Measurements from ENCODE around the gene WDFY2. TPM values are rescaled to one million over a fixed set of nuclear protein-coding genes. Genes with fewer than 3 reads are reported as not detected.

WDFY2 gene, protein sequence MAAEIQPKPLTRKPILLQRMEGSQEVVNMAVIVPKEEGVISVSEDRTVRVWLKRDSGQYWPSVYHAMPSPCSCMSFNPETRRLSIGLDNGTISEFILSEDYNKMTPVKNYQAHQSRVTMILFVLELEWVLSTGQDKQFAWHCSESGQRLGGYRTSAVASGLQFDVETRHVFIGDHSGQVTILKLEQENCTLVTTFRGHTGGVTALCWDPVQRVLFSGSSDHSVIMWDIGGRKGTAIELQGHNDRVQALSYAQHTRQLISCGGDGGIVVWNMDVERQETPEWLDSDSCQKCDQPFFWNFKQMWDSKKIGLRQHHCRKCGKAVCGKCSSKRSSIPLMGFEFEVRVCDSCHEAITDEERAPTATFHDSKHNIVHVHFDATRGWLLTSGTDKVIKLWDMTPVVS
- polyA plus RNA-seq (2013), result 14.4 and 15.0 TPM in 2 replicates

GRCh38 chr13:51583875-51584730 lies at the start of gene WDFY2:
Gene WDFY2 (plus strand): TSS chr13:51584462. CDS start chr13:51584688, 226 bp downstream.
- peak within 1 kb of the TSS; percentile 63 for H3K9ac ChIP-seq (ENCODE audit: low read length)
- no peak within 1 kb of the TSS for H3K23ac ChIP-seq (ENCODE audit: low read length)
- H3K4ac ChIP-seq (ENCODE audit: low read depth, low read length), result peak within 1 kb of the TSS; percentile 50
- H3K9me3 ChIP-seq (ENCODE audit: insufficient read depth, low read depth, low read length), result no peaks in the 10 kb centered on the region
- peak within 1 kb of the TSS; percentile 83 for H4K12ac ChIP-seq (ENCODE audit: low read depth, low read length)
- H3K79me2 ChIP-seq (ENCODE audit: control insufficient read depth, insufficient read depth, low read length, poor library complexity), result peaks cover 10% of the 10 kb centered on the region
- H3K4me1 ChIP-seq (ENCODE audit: control insufficient read depth in 1 of 2, insufficient read depth in 2 of 2, low read length in 2 of 2), result peaks cover 7 to 9% of the 10 kb centered on the region in 2 experiments
- H3K18ac ChIP-seq (ENCODE audit: low read length), result peak within 1 kb of the TSS; percentile 88
- H2BK12ac ChIP-seq (ENCODE audit: low read length), result peak within 1 kb of the TSS; percentile 75
- H4K91ac ChIP-seq (ENCODE audit: low read depth, low read length), result peak within 1 kb of the TSS; percentile 78
- no peaks in the 10 kb centered on the region for H3K27me3 ChIP-seq (ENCODE audit: insufficient read depth, low read length)
- no peaks in the 10 kb centered on the region for H3K36me3 ChIP-seq (ENCODE audit: control insufficient read depth in 1 of 2, insufficient read depth in 2 of 2, low read length in 2 of 2)
- H2BK5ac ChIP-seq (ENCODE audit: low read depth, low read length, poor library complexity), result peak within 1 kb of the TSS; percentile 82
- peak within 1 kb of the TSS; percentile 59 for H2AFZ ChIP-seq (ENCODE audit: insufficient read depth, low read length, poor library complexity)
- peak within 1 kb of the TSS; percentile 91 for H3K14ac ChIP-seq (ENCODE audit: low read length)
- H3K4me3 ChIP-seq (ENCODE audit: low read depth, low read length), result peak within 1 kb of the TSS; percentile 89
- WGBS (ENCODE audit: extremely low coverage, insufficient coverage, insufficient read length), result no CpG with 5 or more reads among the region's 81 CpGs
- peak within 1 kb of the TSS; percentile 93 for H3K27ac ChIP-seq (ENCODE audit: low read depth, low read length)
- H2AK5ac ChIP-seq (ENCODE audit: low read length), result peak within 1 kb of the TSS; percentile 69
- peak within 1 kb of the TSS; percentile 65 for H2BK120ac ChIP-seq (ENCODE audit: insufficient read depth, low read length, poor library complexity)
- peaks cover 15% of the 10 kb centered on the region for H3K79me1 ChIP-seq (ENCODE audit: low read length)
- H4K8ac ChIP-seq (ENCODE audit: low read depth, low read length), result peak within 1 kb of the TSS; percentile 92
- peak within 1 kb of the TSS; percentile 63 for H3K4me2 ChIP-seq (ENCODE audit: low read length)
- DNase-seq, result peak; percentile 100

DNA sequence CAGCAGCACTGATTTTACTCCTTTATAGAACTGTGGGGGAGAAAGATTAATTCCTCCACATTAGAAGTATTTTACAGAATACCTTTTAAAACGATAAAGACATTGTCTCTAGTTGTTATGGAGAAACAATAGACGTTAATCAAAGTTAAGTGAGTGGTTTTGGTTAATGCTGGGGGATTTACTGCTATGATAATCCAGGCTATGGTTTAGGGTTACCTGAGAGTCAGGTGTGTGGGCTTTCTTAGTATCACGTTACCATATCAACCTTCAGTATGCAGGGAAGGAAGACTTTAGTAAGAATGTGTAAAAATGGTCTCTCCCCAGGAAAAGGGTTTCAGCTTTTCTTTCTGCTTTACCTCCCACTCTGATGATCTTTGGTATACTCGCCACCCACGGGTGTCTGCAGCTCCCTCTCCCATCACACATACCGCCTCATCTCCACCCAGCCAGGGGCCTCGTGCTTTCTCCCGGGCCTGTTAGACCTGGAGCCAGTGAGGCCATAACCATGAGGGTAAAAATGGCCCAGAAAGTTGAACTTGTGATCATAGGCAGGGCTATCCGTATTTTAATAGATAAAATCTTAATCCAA lies 45.6 kb upstream of the WDFY2 start:
- Histone ChIP-seq H3K4ac (ENCODE audit: low read depth, low read length) (no peak overlapping the region), H3K79me1 (ENCODE audit: low read length) (no peaks in the 10 kb centered on the region), H2BK120ac (ENCODE audit: insufficient read depth, low read length, poor library complexity) (no peak overlapping the region), H3K36me3 (ENCODE audit: control insufficient read depth in 1 of 2, insufficient read depth in 2 of 2, low read length in 2 of 2) (no peaks in the 10 kb centered on the region), H3K27ac (ENCODE audit: low read depth, low read length) (no peak overlapping the region), H4K91ac (ENCODE audit: low read depth, low read length) (no peak overlapping the region), H3K4me3 (ENCODE audit: low read depth, low read length) (no peak overlapping the region), H2BK12ac (ENCODE audit: low read length) (no peak overlapping the region), H3K4me1 (ENCODE audit: control insufficient read depth in 1 of 2, insufficient read depth in 2 of 2, low read length in 2 of 2) (no peaks in the 10 kb centered on the region), H3K4me2 (ENCODE audit: low read length) (no peak overlapping the region), H3K23ac (ENCODE audit: low read length) (no peak overlapping the region), H3K9me3 (ENCODE audit: insufficient read depth, low read depth, low read length) (no peaks in the 10 kb centered on the region), H2BK5ac (ENCODE audit: low read depth, low read length, poor library complexity) (no peak overlapping the region), H3K14ac (ENCODE audit: low read length) (no peak overlapping the region), H3K9ac (ENCODE audit: low read length) (no peak overlapping the region), H2AFZ (ENCODE audit: insufficient read depth, low read length, poor library complexity) (no peak overlapping the region), H3K18ac (ENCODE audit: low read length) (no peak overlapping the region), H3K27me3 (ENCODE audit: insufficient read depth, low read length) (no peaks in the 10 kb centered on the region), H4K12ac (ENCODE audit: low read depth, low read length) (no peak overlapping the region), H4K8ac (ENCODE audit: low read depth, low read length) (no peak overlapping the region), H2AK5ac (ENCODE audit: low read length) (no peak overlapping the region), H3K79me2 (ENCODE audit: control insufficient read depth, insufficient read depth, low read length, poor library complexity) (no peaks in the 10 kb centered on the region)
- WGBS (ENCODE audit: extremely low coverage, insufficient coverage, insufficient read length), result no CpG with 5 or more reads among the region's 9 CpGs
- DNase-seq, result no peak

DNA sequence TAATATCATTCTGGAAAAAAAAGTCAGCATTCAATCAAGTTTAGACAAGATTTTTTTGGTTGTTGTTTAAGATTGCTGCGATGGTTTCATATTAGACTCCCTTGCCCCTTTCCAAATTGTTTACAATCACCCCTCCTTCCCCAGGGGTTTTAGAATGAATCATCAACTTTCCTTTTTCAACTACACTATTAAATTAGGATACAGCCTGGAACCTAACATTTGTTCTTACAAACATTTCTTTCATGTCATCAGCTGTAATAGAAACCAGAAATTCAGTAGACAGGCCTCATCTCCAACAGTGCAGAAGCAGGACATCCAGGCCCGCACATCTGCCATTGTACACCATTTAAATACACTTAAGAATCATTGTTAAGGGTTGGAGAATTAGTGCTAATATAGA lies 44.4 kb upstream of the WDFY2 start:
- H3K79me2 ChIP-seq (ENCODE audit: control insufficient read depth, insufficient read depth, low read length, poor library complexity), result no peaks in the 10 kb centered on the region
- H3K4ac ChIP-seq (ENCODE audit: low read depth, low read length), result no peak overlapping the region
- no peak overlapping the region for H4K8ac ChIP-seq (ENCODE audit: low read depth, low read length)
- H2BK5ac ChIP-seq (ENCODE audit: low read depth, low read length, poor library complexity), result no peak overlapping the region
- no peak overlapping the region for H3K14ac ChIP-seq (ENCODE audit: low read length)
- no peaks in the 10 kb centered on the region for H3K4me1 ChIP-seq (ENCODE audit: control insufficient read depth in 1 of 2, insufficient read depth in 2 of 2, low read length in 2 of 2)
- no peak overlapping the region for H3K9ac ChIP-seq (ENCODE audit: low read length)
- no peak overlapping the region for H3K27ac ChIP-seq (ENCODE audit: low read depth, low read length)
- no peak overlapping the region for H2BK120ac ChIP-seq (ENCODE audit: insufficient read depth, low read length, poor library complexity)
- no peak overlapping the region for H3K18ac ChIP-seq (ENCODE audit: low read length)
- no peak overlapping the region for H4K91ac ChIP-seq (ENCODE audit: low read depth, low read length)
- H2BK12ac ChIP-seq (ENCODE audit: low read length), result no peak overlapping the region
- no peaks in the 10 kb centered on the region for H3K9me3 ChIP-seq (ENCODE audit: insufficient read depth, low read depth, low read length)
- H3K79me1 ChIP-seq (ENCODE audit: low read length), result no peaks in the 10 kb centered on the region
- no peak overlapping the region for H3K4me2 ChIP-seq (ENCODE audit: low read length)
- H3K4me3 ChIP-seq (ENCODE audit: low read depth, low read length), result no peak overlapping the region
- DNase-seq, result no peak
- no peak overlapping the region for H2AFZ ChIP-seq (ENCODE audit: insufficient read depth, low read length, poor library complexity)
- no peak overlapping the region for H2AK5ac ChIP-seq (ENCODE audit: low read length)
- WGBS (ENCODE audit: extremely low coverage, insufficient coverage, insufficient read length), result no CpG with 5 or more reads among the region's 2 CpGs
- no peak overlapping the region for H4K12ac ChIP-seq (ENCODE audit: low read depth, low read length)
- H3K23ac ChIP-seq (ENCODE audit: low read length), result no peak overlapping the region
- H3K36me3 ChIP-seq (ENCODE audit: control insufficient read depth in 1 of 2, insufficient read depth in 2 of 2, low read length in 2 of 2), result no peaks in the 10 kb centered on the region
- H3K27me3 ChIP-seq (ENCODE audit: insufficient read depth, low read length), result no peaks in the 10 kb centered on the region

DNA sequence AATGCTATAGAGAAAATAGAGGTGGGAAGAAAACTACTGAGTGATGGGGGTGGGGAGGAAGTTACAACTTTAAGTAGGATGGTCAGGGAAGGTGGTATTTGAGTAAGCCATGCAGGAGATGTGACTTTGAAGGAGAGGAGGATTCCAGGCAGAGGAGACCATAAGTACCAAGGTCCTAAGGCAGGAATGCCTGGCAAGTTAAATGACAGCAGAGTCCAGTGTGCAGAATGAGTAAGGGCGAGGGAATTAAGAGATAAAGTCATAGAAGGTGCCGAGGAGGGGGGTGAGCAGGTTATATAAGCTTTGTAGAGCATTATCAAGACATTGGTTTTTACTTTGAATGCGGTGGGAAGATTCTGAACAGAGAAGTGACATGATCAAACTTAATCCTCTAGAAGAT lies 43.2 kb upstream of the WDFY2 start:
- 100% methylated on average over 2 of the region's 3 CpGs for WGBS (ENCODE audit: extremely low coverage, insufficient coverage, insufficient read length)
- H4K91ac ChIP-seq (ENCODE audit: low read depth, low read length), result no peak overlapping the region
- no peaks in the 10 kb centered on the region for H3K79me2 ChIP-seq (ENCODE audit: control insufficient read depth, insufficient read depth, low read length, poor library complexity)
- H3K9ac ChIP-seq (ENCODE audit: low read length), result no peak overlapping the region
- H2BK5ac ChIP-seq (ENCODE audit: low read depth, low read length, poor library complexity), result no peak overlapping the region
- no peak overlapping the region for H3K4ac ChIP-seq (ENCODE audit: low read depth, low read length)
- no peak overlapping the region for H3K4me3 ChIP-seq (ENCODE audit: low read depth, low read length)
- no peak overlapping the region for H3K27ac ChIP-seq (ENCODE audit: low read depth, low read length)
- no peak overlapping the region for H2AK5ac ChIP-seq (ENCODE audit: low read length)
- H3K9me3 ChIP-seq (ENCODE audit: insufficient read depth, low read depth, low read length), result no peaks in the 10 kb centered on the region
- no peak overlapping the region for H3K4me2 ChIP-seq (ENCODE audit: low read length)
- H3K18ac ChIP-seq (ENCODE audit: low read length), result no peak overlapping the region
- H4K8ac ChIP-seq (ENCODE audit: low read depth, low read length), result no peak overlapping the region
- no peaks in the 10 kb centered on the region for H3K4me1 ChIP-seq (ENCODE audit: control insufficient read depth in 1 of 2, insufficient read depth in 2 of 2, low read length in 2 of 2)
- H3K79me1 ChIP-seq (ENCODE audit: low read length), result no peaks in the 10 kb centered on the region
- H3K14ac ChIP-seq (ENCODE audit: low read length), result no peak overlapping the region
- no peak overlapping the region for H2AFZ ChIP-seq (ENCODE audit: insufficient read depth, low read length, poor library complexity)
- H2BK12ac ChIP-seq (ENCODE audit: low read length), result no peak overlapping the region
- H3K23ac ChIP-seq (ENCODE audit: low read length), result no peak overlapping the region
- no peak overlapping the region for H4K12ac ChIP-seq (ENCODE audit: low read depth, low read length)
- H3K36me3 ChIP-seq (ENCODE audit: control insufficient read depth in 1 of 2, insufficient read depth in 2 of 2, low read length in 2 of 2), result no peaks in the 10 kb centered on the region
- peak in 1 of 2 donors; percentile 21 for DNase-seq
- H2BK120ac ChIP-seq (ENCODE audit: insufficient read depth, low read length, poor library complexity), result no peak overlapping the region
- no peaks in the 10 kb centered on the region for H3K27me3 ChIP-seq (ENCODE audit: insufficient read depth, low read length)

Measured in trophoblast cell (in vitro differentiated cells and primary cell).